Cardiac muscle cell (in vitro differentiated cells and primary cell): ENCODE measurements around the gene ZFYVE19. TPM values are rescaled to one million over a fixed set of nuclear protein-coding genes. Genes with fewer than 3 reads are reported as not detected.

ENCODE experiments used
- DNase-seq, 2 donors: peaks; one replicate each; pipeline versions ENCODE4 v3.0.0 to v3.0.0-alpha.2; 2010 to 2017; ENCODE audit warnings: low read depth in 1 of 2, low spot score in 1 of 2
- H3K27ac ChIP-seq: fragments of 200-600 bp; sonication (generic); 2 replicates; pipeline ENCODE4 v1.5.1; 2016
- H3K27me3 ChIP-seq: fragments of 200-600 bp; sonication (generic); 2 replicates; pipeline ENCODE4 v1.6.0; 2016; ENCODE audit warnings: control low read depth
- H3K36me3 ChIP-seq: fragments of 200-600 bp; sonication (generic); 2 replicates; pipeline ENCODE4 v1.5.1; 2016; ENCODE audit warnings: control low read depth
- H3K4me1 ChIP-seq: fragments of 200-600 bp; sonication (generic); 2 replicates; pipeline ENCODE4 v1.8.1; 2017; ENCODE audit warnings: low read depth, mild to moderate bottlenecking, mixed run types
- H3K4me3 ChIP-seq: fragments of 200-600 bp; sonication (generic); 2 replicates; pipeline ENCODE4 v1.5.1; 2016; ENCODE audit warnings: mild to moderate bottlenecking
- H3K9me3 ChIP-seq: fragments of 200-600 bp; sonication (generic); 2 replicates; pipeline ENCODE4 v1.5.1; 2017; ENCODE audit warnings: low read depth, mild to moderate bottlenecking, control low read depth
- CTCF ChIP-seq: IDR thresholded peaks from 2 replicates; pipeline ENCODE4 v1.5.1; 2012; ENCODE audit warnings: low read depth, mild to moderate bottlenecking, low read length
- polyA plus RNA-seq: library from polyadenylated mRNA; unstranded; fragments of >200 nt; fragmentation: Nextera tagmentation; extraction: Ambion mirVana; gene quantifications from 2 replicates; pipeline ENCODE4 v1.2.1, GENCODE V29; 2016
- total RNA-seq: library from RNA; depleted of rRNA; stranded (reverse); fragments of >200 nt; gene quantifications from 2 replicates; pipeline ENCODE4 v1.2.3, GENCODE V29; 2016

ZFYVE19 gene
- total and polyA plus RNA-seq, 2 experiments from 2014 or later = 23.4 to 41.3 TPM

DNA sequence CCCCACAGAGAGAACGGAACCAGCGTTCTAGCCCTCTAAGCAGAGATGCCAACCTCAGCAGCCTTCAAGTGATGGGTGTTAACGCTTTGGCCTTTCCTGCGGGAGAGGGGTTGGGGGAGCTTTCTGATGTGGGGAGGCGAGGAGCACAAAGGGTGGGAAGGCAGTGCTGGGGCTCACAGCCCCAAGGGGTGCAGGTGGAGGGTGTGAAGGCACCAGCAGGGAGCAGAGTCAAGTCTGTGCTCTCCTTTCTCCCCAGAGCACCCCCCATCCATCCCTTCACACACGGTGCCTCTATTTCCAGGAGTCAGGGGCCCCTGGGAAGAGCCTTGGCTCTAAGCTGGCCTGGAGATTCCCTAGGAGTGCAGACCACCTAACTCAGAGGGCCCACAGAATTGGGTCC is 33.0 kb upstream of the ZFYVE19 start:
- TF ChIP-seq CTCF = no peak
- Histone ChIP-seq H3K27me3 (no peaks in the 10 kb centered on the region), H3K4me3 (no peak overlapping the region), H3K4me1 (no peaks in the 10 kb centered on the region), H3K9me3 (no peaks in the 10 kb centered on the region), H3K27ac (no peak overlapping the region), H3K36me3 (peaks cover 6% of the 10 kb centered on the region)
- DNase-seq = no peak

DNA sequence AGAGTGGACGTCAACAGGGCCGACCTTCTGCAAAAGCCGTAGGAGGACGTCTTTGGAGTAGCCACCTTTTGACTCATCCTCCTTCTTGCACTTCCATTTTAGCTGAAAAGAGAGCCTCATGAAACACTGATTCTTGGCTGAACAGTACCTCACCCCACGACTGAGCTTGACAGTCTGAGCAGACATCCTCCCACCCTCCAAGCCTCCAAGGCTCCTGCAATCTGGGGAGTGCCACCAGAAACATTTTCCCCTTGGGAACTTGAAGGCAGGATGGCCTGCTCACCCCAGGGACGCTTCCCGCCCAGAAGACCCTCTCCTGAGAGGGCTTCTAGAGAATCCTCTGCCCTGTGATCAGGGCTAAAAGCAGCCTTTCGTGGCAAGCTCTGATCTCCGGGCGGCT is 31.9 kb upstream of the ZFYVE19 start:
- Histone ChIP-seq H3K27me3 (no peaks in the 10 kb centered on the region), H3K4me3 (no peak overlapping the region), H3K4me1 (no peaks in the 10 kb centered on the region), H3K36me3 (peaks cover 10% of the 10 kb centered on the region), H3K27ac (no peak overlapping the region), H3K9me3 (no peaks in the 10 kb centered on the region)
- TF ChIP-seq CTCF = no peak
- no peak for DNase-seq

DNA sequence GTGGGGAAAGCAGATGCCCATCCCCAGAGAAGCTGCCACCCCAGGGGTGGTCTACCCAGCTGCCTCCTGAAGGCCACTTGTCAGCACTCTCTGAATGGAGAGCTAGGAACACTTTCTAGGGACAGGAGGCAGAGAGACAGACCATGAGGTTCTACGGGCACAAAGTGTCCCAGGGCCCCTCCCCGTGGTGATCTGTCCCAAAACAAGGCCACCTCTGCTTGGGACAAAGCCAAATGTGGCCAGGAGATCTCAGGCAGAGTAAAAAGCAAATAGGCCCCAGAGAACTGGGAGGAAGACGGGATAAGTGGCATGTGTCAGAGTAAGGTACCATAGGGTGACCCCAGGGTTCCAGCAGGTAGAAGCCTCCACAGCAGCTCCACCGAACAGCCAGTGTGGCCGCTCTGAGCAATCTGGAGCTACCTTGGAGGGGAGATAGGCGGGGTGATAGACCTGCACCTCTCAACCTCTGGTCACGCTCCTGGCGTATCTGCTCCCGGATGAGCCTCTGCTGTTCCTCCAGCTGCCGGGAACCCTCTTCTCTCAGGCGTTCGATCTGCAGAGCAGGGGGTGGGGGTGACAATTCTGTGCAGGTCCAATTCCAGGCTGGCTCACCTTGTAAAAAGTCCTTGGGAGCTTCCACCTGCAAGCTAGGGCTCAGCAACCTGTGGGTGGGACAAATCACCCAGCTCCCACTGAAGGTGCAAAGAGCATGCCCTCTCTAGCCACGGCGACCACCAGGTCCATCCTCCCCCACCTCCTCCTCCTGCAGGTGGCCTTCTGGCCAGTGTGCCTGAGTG is 31.0 kb upstream of the ZFYVE19 start:
- Histone ChIP-seq H3K4me1 (no peaks in the 10 kb centered on the region), H3K4me3 (no peak overlapping the region), H3K36me3 (peaks cover 10% of the 10 kb centered on the region), H3K27ac (no peak overlapping the region), H3K9me3 (no peaks in the 10 kb centered on the region), H3K27me3 (no peaks in the 10 kb centered on the region)
- DNase-seq = no peak
- no peak for TF ChIP-seq CTCF

GRCh38 chr15:40776537-40777141 is 30.2 kb upstream of the ZFYVE19 start:
- no peak overlapping the region for H3K4me3 ChIP-seq
- no peaks in the 10 kb centered on the region for H3K27me3 ChIP-seq
- no peaks in the 10 kb centered on the region for H3K4me1 ChIP-seq
- no peak for TF ChIP-seq CTCF
- no peak overlapping the region for H3K27ac ChIP-seq
- H3K36me3 ChIP-seq = peaks cover 10% of the 10 kb centered on the region
- H3K9me3 ChIP-seq = no peaks in the 10 kb centered on the region
- DNase-seq = peak in 1 of 2 donors; percentile 53

- peaks cover 10% of the 10 kb centered on the region for H3K36me3 ChIP-seq
- no peak overlapping the region for H3K27ac ChIP-seq
- no peaks in the 10 kb centered on the region for H3K27me3 ChIP-seq
- H3K4me1 ChIP-seq = no peaks in the 10 kb centered on the region
- H3K4me3 ChIP-seq = no peak overlapping the region
- H3K9me3 ChIP-seq = no peaks in the 10 kb centered on the region
- peak; percentile 42 for TF ChIP-seq CTCF
- peak; percentile 32 to 76 for DNase-seq
Measured at GRCh38 chr15:40782609-40783227, 24.2 kb upstream of the ZFYVE19 start.
